NCI-H2029 treated with DMSO at 0.1 percent for 48 hours (cell line): ENCODE results near the gene ZNF784.
A peak's percentile ranks its signal among the peaks of the same experiment; 100 is the strongest.

Experiments used
- DNase-seq: peaks from one replicate; lab custom pipeline; 2025; lab: John Stamatoyannopoulos, UW

The ZNF784 gene

DNA sequence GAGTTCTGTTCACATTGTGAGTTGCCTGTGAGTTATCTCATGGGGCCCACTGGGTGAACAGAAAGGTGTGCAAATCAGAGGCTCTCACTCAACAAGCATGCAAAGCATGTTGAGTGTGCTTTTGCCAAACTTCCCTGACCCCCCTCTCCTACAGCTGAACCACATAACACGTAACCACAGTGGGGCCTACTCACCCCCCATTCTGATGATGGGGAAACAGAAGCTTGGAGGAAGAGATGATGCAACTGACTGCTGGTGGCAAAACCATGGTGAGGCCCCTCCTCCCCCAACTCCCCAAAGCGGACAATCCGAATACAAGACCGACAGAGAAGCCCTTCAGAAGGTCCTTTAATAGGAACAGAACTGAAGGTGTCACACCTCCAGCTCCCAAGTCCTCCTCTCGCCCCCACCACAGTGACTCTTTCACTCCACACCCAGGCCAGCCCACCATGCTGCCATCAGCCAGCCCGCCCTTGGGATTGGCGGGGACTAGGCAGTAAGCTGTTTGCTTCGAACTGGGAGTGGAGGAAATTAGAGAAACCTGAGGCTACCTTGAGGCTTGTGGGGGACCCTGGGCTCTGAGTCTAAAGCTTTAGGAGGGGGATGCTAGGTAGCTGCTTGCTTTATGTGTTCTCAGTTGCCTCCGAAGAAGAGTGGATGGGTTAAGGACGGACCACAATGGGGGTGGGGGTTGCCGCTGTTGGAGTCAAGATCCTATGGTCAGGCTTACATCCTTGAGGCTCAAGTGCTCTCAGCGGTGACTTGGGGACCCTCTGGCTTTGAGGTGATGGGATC is 3.8 kb downstream of the ZNF784 start:
- DNase-seq: no peak

DNA sequence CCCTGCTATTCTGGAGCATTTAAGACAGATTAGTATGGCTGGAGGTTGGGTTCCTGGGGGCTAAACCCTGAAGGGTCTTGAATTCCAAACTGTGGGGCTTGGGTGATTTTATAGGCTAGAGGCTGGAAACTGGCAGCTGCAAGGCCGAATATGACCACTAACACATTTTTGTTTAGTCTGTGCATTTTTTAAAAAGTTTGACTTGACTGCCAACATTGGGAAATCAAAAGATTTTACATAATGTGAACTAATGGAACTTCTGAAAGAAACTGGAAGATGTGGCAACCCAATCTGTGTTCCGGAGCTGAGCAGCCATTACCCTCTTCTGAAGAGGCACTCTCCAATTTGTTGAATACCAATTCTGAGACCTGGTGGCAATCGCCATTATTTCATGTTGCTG is 5.1 kb downstream of the ZNF784 start:
- no peak for DNase-seq

DNA sequence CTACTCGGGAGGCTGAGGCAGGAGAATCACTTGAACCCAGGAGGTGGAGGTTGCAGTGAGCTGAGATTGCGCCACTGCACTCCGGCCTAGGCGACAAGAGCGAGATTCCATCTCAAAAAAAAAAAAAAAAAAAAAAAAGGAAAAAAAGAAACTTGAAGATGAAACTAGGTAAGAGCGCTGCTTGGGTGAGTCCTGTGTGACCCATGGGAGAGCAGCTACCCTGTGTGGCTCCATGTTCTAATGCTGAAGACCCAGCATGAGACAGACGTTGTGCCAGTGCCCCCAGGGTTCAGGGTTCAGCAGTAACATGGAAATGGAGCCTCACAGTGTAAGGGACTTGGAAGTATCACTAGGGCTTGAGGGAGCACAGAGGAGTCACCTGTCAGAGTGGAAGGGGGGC is 5.9 kb downstream of the ZNF784 start:
- DNase-seq: no peak

DNA sequence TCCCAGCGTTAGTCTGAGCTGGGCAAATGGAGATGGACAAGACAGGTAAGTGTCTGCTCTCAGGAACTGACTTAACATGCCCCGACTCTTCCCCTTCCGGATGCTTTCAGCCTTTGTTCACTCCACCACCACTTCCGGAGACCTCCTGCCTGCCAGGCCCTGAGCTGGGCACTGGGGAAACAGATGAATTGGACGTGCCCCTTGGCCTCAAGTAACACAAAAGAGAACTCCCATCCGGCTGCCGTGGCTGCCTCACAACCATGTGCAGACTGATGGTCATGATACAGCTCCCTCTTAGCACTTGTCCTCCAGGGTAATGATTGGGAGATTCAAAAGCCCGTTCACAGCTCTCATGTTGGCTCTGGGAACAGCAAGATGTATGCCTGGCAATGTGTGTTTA is 6.9 kb downstream of the ZNF784 start:
- no peak for DNase-seq

DNA sequence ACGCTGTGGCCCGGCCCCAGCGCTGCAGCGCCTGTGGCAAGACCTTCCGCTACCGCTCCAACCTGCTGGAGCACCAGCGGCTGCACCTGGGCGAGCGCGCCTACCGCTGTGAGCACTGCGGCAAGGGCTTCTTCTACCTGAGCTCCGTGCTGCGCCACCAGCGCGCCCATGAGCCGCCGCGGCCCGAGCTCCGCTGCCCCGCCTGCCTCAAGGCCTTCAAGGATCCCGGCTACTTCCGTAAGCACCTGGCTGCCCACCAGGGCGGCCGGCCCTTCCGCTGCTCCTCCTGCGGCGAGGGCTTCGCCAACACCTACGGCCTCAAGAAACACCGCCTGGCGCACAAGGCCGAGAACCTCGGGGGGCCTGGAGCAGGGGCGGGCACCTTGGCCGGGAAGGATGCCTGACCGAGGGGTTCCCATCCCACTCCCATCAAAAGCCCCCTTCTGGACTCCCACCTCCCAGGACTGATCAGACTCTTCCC is 7.9 kb downstream of the ZNF784 start:
- no peak for DNase-seq

DNA sequence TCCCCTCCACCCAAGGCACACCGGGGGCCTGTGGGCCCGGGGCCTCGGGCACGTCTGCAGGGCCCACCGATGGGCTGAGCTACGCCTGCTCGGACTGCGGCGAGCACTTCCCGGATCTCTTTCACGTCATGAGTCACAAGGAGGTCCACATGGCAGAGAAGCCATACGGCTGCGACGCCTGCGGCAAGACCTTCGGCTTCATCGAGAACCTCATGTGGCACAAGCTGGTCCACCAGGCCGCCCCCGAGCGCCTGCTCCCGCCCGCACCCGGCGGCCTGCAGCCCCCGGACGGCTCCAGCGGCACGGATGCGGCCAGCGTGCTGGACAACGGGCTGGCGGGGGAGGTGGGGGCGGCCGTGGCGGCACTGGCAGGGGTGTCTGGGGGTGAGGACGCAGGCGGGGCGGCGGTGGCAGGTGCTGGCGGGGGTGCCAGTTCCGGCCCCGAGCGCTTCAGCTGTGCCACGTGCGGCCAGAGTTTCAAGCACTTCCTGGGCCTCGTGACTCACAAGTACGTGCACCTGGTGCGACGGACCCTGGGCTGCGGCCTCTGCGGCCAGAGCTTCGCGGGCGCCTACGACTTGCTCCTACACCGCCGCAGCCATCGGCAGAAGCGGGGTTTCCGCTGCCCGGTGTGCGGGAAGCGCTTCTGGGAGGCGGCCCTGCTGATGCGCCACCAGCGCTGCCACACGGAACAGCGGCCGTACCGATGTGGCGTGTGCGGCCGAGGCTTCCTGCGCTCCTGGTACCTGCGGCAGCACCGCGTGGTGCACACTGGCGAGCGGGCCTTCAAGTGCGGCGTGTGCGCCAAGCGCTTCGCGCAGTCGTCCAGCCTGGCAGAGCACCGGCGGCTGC is 8.6 kb downstream of the ZNF784 start:
- no peak for DNase-seq

DNA sequence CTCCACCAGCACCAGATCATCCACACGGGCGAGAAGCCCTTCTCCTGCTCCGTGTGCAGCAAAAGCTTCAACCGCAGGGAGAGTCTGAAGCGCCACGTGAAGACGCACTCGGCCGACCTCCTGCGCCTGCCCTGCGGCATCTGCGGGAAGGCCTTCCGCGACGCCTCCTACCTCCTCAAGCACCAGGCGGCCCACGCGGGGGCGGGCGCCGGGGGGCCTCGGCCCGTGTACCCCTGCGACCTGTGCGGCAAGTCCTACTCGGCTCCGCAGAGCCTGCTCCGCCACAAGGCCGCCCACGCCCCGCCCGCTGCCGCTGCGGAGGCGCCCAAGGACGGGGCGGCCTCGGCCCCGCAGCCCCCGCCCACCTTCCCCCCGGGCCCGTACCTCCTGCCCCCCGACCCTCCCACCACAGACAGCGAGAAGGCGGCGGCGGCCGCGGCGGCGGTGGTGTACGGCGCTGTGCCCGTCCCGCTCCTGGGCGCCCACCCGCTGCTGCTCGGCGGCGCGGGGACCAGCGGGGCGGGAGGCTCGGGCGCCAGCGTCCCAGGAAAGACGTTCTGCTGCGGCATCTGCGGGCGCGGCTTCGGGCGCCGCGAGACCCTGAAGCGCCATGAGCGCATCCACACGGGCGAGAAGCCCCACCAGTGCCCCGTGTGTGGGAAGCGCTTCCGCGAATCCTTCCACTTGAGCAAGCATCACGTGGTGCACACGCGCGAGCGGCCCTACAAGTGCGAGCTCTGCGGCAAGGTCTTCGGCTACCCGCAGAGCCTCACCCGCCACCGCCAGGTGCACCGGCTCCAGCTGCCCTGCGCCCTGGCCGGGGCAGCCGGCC is 9.4 kb downstream of the ZNF784 start:
- no peak for DNase-seq

DNA sequence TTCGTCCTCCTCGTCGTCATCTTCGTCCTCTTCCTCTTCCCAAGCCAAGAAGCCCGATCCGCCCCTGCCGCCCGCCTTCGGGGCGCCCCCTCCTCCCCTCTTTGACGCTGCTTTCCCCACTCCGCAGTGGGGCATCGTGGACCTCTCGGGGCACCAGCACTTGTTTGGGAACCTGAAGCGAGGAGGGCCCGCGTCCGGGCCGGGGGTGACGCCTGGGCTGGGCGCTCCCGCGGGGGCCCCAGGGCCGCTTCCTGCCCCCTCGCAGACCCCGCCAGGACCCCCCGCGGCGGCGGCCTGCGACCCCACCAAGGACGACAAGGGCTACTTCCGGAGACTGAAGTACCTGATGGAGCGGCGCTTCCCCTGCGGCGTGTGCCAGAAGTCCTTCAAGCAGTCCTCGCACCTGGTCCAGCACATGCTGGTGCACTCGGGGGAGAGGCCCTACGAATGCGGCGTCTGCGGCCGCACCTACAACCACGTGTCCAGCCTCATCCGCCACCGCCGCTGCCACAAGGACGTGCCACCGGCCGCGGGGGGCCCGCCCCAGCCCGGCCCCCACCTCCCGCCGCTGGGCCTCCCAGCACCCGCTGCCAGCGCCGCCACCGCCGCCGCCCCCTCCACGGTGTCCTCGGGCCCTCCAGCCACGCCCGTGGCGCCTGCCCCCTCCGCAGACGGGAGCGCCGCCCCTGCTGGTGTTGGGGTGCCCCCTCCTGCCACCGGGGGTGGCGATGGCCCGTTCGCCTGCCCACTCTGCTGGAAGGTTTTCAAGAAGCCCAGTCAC is 10.2 kb downstream of the ZNF784 start:
- DNase-seq: no peak

DNA sequence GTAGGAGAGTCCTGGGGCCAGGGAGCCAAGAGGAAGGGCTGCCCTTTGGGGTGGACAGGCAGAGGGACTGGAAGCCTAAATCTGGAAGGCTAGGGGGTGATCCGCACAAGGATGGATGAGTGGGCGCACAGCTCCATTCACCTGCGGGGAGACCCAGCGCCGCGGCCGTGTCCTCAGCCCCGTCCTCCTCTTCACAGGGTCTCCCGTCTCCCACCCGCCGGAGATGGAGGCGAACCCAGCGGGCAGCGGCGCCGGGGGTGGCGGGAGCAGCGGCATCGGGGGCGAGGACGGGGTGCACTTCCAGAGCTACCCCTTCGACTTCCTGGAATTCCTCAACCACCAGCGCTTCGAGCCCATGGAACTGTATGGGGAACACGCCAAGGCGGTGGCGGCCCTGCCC is 11.0 kb downstream of the ZNF784 start:
- no peak for DNase-seq

DNA sequence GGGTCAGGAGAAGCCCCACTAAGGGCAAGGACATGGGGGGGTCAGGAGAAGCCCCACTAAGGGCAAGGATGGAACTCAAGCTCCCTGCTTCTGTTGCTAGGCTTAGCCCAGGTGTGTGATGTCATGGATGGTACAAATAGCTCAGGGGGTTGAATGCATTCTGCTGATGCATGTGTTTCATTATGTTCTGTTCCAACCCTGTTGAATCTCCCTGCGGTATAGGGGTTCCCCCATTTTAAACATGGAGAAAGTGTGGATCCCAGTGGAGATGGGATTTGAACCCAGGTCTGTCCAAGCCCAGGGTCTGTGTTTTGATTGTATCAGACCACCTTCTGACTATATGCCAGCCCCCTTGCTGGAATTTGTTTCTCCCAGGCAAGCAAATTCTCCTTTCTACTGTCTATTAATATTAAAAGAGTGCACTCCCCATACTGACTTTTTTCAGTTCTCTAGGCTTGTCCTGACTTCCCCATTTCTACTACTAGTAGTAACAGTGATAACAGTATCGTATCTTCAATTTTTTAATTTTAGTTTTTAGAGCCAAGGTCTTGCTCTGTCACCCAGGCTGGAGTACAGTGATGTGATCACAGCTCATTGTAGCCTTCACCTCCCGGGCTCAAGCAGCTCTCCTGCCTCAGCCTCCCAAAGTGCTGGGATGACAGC is 12.3 kb downstream of the ZNF784 start:
- no peak for DNase-seq

DNA sequence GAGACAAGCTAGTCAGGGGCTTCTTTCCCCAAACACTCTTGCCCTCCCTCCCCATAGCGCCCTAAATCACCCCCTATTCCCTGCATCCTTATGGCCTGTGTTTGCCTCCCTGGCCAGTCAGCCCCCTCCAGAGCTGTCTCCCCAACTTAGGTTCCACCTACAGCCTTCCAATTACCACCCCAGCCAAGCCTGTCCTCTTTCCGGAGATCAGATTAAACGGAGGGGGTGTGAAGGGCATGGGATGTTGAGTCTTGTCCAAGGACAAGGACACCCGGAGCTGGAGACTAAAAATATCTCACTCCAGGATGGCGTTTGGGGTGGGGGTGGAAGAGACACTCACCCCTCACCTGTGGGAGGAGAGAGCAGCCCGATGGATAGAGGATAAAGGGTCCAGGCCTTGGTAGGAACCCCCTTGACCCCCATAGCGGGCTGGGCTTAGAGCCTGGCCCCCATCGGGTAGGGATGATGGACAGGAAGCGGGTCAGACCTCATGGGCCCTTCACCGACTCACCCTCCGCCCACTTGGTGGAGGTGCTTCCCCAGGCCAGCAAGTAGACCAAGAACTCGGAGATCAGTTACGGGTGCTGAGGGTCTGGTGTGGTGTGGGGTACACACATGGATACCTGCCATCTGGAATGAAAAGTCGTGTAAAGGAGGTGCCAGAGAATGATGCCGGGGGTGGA is 12.9 kb downstream of the ZNF784 start:
- no peak for DNase-seq

DNA sequence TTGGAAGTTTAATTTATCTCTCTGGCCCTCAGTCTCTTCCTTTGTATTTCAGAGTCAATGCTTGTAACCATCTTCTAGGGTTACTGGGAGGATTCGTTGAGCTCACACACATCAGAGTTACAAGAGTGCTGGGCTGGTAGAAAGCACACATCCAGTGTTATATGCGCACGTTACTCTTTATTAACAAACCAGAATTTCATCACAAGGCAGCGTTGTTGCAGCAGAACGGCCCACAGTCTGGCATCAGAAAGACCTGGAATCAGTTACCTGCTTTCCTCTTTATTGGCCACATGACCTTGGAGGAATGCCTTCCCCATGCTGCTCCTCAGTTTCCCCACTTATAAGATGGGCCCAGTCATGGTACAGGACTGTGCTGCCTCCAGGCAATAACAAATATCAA is 15.0 kb downstream of the ZNF784 start:
- DNase-seq: no peak

DNA sequence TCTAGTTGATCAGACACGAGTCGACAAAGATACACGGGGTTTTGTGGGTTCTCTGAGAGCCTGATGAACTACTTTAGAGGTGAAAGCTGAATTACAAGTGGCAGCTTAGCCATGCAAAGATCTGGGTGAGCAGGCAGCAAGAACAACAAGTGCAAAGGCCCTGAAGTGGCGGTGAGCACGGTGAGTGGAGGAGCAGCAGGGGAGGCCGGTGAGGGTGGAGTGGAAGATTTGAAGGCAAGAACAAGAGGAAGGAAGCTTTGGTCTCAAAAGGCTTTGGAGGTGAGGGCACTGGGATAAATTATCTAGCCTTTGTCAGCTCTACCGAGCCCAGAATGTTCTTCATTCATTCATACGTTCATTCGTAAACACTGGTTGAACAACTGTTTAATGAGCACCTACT is 17.5 kb downstream of the ZNF784 start:
- no peak for DNase-seq

DNA sequence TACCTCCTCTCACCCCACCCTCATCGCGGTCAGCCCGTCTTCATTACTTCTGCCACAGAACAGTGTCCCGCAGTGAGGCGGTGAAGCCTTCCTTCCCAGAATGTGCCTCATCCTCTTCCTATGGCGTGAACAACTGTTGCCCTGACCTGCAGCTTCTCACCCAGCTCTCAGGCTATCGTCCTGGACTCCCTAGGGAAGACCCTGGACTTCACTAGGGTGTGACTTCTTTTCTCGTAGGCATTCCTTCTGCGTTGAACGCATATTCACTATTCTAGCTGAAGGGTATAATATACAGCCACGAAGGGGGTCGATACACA is 17.9 kb downstream of the ZNF784 start:
- DNase-seq: no peak

DNA sequence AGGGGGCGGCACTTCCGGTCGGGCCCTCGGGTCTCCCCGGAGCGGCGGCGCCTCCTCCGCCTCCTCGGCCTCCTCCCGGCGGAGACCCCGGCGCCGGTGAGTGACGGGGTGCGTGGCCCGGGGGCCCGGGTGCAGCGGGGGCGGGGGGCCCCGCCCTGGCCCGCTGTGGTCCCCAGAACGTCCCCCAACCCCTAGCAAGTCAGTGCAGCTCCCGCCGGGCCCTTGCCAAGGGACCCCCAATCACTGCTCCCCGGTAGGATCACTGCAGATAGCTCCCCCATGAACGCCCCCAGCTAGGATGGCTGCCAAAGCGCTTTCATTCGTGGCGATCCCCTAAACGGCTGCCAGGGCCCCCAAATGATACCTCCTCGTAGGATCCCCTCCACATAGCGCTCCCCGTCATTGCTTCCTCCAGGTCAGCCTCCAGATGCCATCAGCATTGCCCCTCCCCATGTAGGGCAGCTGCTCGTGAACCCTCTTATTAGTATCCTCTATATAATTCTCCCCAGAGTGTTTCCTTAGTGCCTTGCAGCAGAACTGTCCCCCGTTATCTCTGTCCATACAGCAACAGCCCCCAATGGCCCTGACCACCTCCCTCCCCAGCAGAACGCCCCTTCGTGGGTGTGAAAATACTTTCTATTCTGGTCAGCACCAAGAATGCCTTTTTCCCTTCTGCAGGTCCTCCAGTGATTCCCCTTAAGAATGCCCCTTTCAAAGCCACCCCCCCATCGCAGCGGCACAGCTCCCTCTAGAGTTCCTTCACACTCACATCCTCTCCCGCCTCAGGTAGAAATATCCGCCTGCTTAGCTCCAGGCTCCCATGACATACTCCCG is 18.5 kb downstream of the ZNF784 start, which contains the start of gene ZNF865:
Gene ZNF865, plus strand, starts transcription at position 11 of the 834 bp plus-strand sequence. CDS start 7,972 bp downstream, outside the sequence.
- peak; percentile 62 for DNase-seq

DNA sequence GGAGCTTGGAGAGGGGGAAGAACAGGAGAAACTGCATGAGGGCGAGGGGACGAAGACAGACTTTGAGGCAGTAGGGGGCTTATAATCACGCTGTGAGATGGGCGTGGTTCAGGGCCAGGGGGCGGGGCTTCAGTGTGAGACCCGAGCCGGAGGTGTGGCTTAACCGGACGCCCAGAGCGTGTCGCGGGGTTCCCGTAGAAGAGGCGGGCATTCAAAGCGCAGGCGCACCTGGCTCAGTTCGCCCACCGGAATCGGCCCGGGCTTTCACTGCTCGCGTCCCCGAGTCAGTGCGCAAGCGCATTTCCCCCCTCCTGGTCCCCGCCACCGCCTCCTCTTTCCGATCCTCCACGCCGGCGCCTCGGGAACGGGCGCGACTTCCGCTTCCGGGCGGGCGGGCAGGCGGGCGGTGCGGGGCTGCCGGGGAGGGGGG is 19.1 kb downstream of the ZNF784 start:
- peak; percentile 85 for DNase-seq

DNA sequence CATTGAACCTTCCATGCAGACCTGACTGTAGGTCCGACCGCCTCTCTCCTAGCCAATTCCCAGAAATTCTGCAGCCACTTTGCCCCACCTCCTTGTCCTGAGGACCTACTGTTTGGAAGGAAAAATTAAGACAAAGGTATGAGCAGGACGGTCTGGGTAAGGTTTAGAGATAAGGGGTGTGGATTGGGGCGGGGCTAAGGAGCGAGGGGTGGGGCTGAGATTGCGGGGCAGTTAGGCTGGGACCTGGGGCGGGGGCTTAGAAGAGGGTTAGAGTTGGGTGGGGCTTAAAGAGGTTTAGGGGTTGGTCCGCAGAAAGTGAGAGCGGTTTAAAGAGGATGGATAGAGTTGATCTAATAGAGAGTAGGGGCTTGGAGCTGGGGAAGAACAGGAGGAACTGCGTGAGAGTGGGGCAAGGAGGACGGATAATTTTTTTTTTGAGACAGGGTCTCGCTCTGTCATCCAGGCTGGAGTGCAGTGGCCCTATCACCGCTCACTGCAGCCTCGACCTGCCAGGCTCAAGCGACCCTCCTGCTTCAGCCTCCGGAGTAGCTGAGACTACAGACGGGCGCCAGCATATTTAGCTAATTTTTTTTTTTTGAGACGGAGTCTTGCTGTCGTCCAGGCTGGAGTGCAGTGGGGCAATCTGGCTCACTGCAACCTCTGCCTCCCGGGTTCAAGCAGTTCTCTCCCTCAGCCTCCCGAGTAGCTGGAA is 20.6 kb downstream of the ZNF784 start:
- no peak for DNase-seq

DNA sequence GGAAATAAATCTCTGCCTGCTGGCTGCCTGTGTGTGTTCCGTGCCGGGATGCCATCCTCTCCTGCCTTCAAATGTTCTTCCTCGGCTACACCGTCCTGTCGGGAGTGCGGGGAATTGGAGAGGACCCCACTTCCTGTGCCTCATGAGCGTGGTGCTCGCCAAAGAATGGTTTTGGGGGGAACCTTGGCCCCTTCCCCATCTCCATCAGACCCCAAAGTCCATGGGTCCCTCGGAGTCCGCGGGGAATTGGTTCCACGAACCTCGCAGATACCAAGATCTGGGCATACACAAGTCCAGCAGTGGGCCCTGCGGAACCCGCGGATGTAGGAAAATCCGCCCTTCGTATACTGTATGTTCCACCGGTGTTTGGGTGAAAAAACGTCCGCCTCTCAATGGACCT is 21.3 kb downstream of the ZNF784 start:
- no peak for DNase-seq
